SJCRH30 (cell line): ENCODE measurements around the gene NDUFB8. TPM values are rescaled to one million over a fixed set of nuclear protein-coding genes. Genes with fewer than 3 reads are reported as not detected.
A peak's percentile ranks its signal among the peaks of the same experiment; 100 is the strongest.

ENCODE experiments used
- DNase-seq, 2 experiments: peaks; one replicate each; pipeline ENCODE4 v3.0.0-alpha.2; 2015 to 2020
- H3K27ac ChIP-seq: fragments of 250-450 bp; sonication (Bioruptor Pico); 2 replicates; pipeline ENCODE4 v1.5.1; 2020; ENCODE audit warnings: mild to moderate bottlenecking, moderate library complexity
- H3K27me3 ChIP-seq: fragments of 250-450 bp; sonication (Bioruptor Pico); 2 replicates; pipeline ENCODE4 v1.5.1; 2020; ENCODE audit warnings: mild to moderate bottlenecking, moderate library complexity
- H3K36me3 ChIP-seq: fragments of 250-450 bp; sonication (Bioruptor Pico); 2 replicates; pipeline ENCODE4 v1.5.1; 2020; ENCODE audit warnings: mild to moderate bottlenecking, moderate library complexity
- H3K4me1 ChIP-seq: fragments of 250-450 bp; sonication (Bioruptor Pico); 2 replicates; pipeline ENCODE4 v1.5.1; 2020; ENCODE audit warnings: mild to moderate bottlenecking, moderate library complexity
- H3K4me3 ChIP-seq: fragments of 250-450 bp; sonication (Bioruptor Pico); 2 replicates; pipeline ENCODE4 v1.5.1; 2020; ENCODE audit warnings: mild to moderate bottlenecking, moderate library complexity
- H3K9me3 ChIP-seq: fragments of 250-450 bp; sonication (Bioruptor Pico); replicated peaks from 2 replicates; pipeline ENCODE4 v1.5.1; 2020; ENCODE audit warnings: mild to moderate bottlenecking, moderate library complexity
- total RNA-seq: library from RNA; depleted of rRNA; stranded (reverse); fragments of >200 nt; shearing (Covaris generic); gene quantifications from 2 replicates; pipeline ENCODE4 v1.2.3, GENCODE V29; 2014

Gene NDUFB8
- total RNA-seq, 1 experiment from 2014 or later: 293 TPM

GRCh38 chr10:100524206-100524605 is 5.5 kb downstream of the NDUFB8 start:
- DNase-seq: no peak
- peaks cover 8% of the 10 kb centered on the region; the same call in 1 of the 2 replicates for H3K4me1 ChIP-seq
- H3K27ac ChIP-seq: no peak overlapping the region
- H3K36me3 ChIP-seq: peaks cover 31% of the 10 kb centered on the region
- no peaks in the 10 kb centered on the region for H3K27me3 ChIP-seq
- no peak overlapping the region for H3K4me3 ChIP-seq
- no peaks in the 10 kb centered on the region for H3K9me3 ChIP-seq

GRCh38 chr10:100522945-100523344 is 6.7 kb downstream of the NDUFB8 start:
- Histone ChIP-seq H3K27me3 (no peaks in the 10 kb centered on the region), H3K36me3 (peaks cover 31% of the 10 kb centered on the region), H3K4me3 (no peak overlapping the region), H3K27ac (no peak overlapping the region), H3K4me1 (no peaks in the 10 kb centered on the region; the same call in 1 of the 2 replicates), H3K9me3 (no peaks in the 10 kb centered on the region; the same call in 1 of the 2 replicates)
- no peak for DNase-seq

- peaks cover 30% of the 10 kb centered on the region for H3K36me3 ChIP-seq
- no peaks in the 10 kb centered on the region for H3K4me1 ChIP-seq
- no peak for DNase-seq
- no peaks in the 10 kb centered on the region; the same call in 1 of the 2 replicates for H3K9me3 ChIP-seq
- no peak overlapping the region for H3K27ac ChIP-seq
- no peak overlapping the region for H3K4me3 ChIP-seq
- no peaks in the 10 kb centered on the region for H3K27me3 ChIP-seq
Observed at GRCh38 chr10:100522107-100522801, 7.4 kb downstream of the NDUFB8 start.

DNA sequence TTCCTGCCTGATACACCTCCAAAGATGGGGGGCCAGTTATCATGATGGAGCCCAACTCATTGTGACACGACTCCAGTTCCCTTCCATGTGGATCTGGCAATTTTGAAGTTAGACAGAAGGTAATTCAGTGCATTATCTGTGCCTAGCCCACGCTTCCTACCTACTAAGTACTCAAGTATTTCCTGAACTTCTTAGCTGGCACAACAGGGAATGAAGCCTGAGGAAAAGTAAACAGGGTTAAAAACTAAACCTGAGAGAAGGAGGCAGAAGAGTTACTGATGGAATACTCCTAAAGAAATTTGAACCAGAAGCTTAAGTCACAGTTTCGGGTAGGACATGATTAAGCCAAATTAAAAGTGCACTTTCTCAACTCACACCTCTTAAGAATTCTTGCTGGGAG is 8.9 kb downstream of the NDUFB8 start:
- Histone ChIP-seq H3K4me1 (no peaks in the 10 kb centered on the region), H3K4me3 (no peak overlapping the region), H3K27me3 (no peaks in the 10 kb centered on the region), H3K27ac (no peak overlapping the region), H3K9me3 (no peaks in the 10 kb centered on the region; the same call in 1 of the 2 replicates), H3K36me3 (peaks cover 17% of the 10 kb centered on the region)
- no peak for DNase-seq

DNA sequence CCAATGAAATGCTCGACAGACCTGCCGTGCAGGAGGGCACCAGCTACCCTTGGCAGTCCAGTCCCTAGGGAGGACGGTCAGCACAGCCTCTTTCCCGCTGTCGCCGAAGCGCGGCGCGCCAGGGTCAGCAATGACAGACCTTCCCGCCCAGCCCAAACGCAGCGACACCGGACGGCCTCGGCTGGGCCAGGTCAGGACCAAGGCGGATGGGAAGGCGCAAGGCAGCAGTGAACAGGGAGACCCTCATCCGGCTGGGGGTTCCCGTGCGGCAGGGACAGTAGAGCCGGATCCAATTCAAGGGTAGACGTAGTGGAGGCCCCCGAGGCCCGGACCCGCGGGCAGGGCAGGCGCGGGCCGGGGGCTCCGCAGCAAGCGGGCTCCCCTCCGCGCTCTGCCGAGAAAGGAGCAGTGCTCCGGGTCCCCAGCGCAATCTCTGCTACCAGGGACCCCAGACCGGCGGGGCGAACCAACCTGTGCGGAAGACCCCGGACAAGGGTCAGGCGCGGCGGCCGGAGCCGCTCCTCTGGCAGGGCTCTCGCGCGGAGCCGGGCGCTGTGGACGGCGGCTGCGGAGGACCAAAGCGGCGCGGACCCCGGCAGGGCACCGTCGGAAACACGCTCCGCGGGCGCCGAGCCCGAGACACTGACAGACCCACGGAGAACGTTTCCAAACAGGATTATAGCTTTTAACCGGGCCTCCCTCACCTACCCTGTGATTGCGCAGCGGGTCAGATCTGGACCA is 10.2 kb downstream of the NDUFB8 start, which contains the start of gene SEC31B:
SEC31B (minus strand) TSS at position 551 of the 741 bp plus-strand sequence. CDS start 2,909 bp downstream, outside the sequence.
- Histone ChIP-seq H3K27me3 (no peaks in the 10 kb centered on the region), H3K4me3 (no peak within 1 kb of the TSS), H3K9me3 (no peaks in the 10 kb centered on the region; the same call in 1 of the 2 replicates), H3K27ac (no peak within 1 kb of the TSS), H3K4me1 (no peaks in the 10 kb centered on the region), H3K36me3 (peaks cover 10% of the 10 kb centered on the region)
- DNase-seq: no peak

- H3K4me3 ChIP-seq: no peak overlapping the region
- H3K27me3 ChIP-seq: no peaks in the 10 kb centered on the region
- no peak overlapping the region for H3K27ac ChIP-seq
- no peaks in the 10 kb centered on the region; the same call in 1 of the 2 replicates for H3K9me3 ChIP-seq
- DNase-seq: peak; percentile 49 to 79
- H3K4me1 ChIP-seq: no peaks in the 10 kb centered on the region
- peaks cover 7% of the 10 kb centered on the region; the same call in 1 of the 2 replicates for H3K36me3 ChIP-seq
Observed at GRCh38 chr10:100518761-100519241, 10.9 kb downstream of the NDUFB8 start.

- H3K9me3 ChIP-seq: no peaks in the 10 kb centered on the region; the same call in 1 of the 2 replicates
- peak; percentile 36 to 61 for DNase-seq
- no peaks in the 10 kb centered on the region for H3K4me1 ChIP-seq
- H3K36me3 ChIP-seq: no peaks in the 10 kb centered on the region
- H3K4me3 ChIP-seq: no peak overlapping the region
- no peak overlapping the region for H3K27ac ChIP-seq
- H3K27me3 ChIP-seq: no peaks in the 10 kb centered on the region
Observed at GRCh38 chr10:100516847-100517246, 12.8 kb downstream of the NDUFB8 start.

GRCh38 chr10:100515612-100516011 is 14.1 kb downstream of the NDUFB8 start:
- no peak overlapping the region for H3K27ac ChIP-seq
- H3K27me3 ChIP-seq: no peaks in the 10 kb centered on the region
- no peaks in the 10 kb centered on the region; the same call in 1 of the 2 replicates for H3K9me3 ChIP-seq
- DNase-seq: no peak
- no peaks in the 10 kb centered on the region for H3K36me3 ChIP-seq
- no peak overlapping the region for H3K4me3 ChIP-seq
- H3K4me1 ChIP-seq: no peaks in the 10 kb centered on the region

- H3K27ac ChIP-seq: no peak overlapping the region
Observed at GRCh38 chr10:100510533-100511308, 18.9 kb downstream of the NDUFB8 start.

DNA sequence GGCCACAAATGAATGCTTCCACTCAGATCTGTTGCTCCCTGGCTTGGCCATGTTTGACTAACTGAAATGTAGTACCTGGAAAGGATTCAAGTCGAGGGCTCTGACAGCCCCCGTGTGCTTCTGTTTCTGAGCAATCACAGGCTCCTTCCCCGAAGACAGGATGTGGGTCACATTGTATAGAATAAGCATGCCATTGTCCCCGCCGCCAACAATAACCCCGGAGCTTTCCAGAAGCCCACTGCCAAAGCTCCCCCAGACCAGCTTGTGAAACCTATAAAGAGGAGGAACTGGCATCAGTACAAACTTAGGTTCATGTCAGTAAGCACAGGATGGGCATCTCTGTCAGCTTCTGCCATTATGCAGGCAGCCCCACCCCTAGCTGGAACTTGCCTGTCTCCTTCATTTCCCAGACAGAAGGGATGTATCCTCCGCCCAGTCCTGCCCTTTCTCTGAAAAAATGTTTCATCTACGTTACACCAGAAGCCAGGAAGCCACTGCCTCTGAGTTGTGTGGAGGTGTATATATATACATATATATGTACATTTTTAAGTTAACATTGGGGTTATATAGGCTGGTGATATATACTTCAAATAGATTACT is 20.3 kb downstream of the NDUFB8 start:
- Histone ChIP-seq H3K27ac (no peak overlapping the region), H3K4me3 (no peak overlapping the region), H3K9me3 (no peaks in the 10 kb centered on the region), H3K27me3 (no peaks in the 10 kb centered on the region), H3K36me3 (no peaks in the 10 kb centered on the region), H3K4me1 (no peaks in the 10 kb centered on the region)
- no peak for DNase-seq

More at GRCh38 chr10:100510533-100511308, 18.9 kb downstream of the NDUFB8 start:
- no peak for DNase-seq
- Histone ChIP-seq H3K4me3 (no peak overlapping the region), H3K27me3 (no peaks in the 10 kb centered on the region), H3K36me3 (no peaks in the 10 kb centered on the region), H3K4me1 (no peaks in the 10 kb centered on the region), H3K9me3 (no peaks in the 10 kb centered on the region)

DNA sequence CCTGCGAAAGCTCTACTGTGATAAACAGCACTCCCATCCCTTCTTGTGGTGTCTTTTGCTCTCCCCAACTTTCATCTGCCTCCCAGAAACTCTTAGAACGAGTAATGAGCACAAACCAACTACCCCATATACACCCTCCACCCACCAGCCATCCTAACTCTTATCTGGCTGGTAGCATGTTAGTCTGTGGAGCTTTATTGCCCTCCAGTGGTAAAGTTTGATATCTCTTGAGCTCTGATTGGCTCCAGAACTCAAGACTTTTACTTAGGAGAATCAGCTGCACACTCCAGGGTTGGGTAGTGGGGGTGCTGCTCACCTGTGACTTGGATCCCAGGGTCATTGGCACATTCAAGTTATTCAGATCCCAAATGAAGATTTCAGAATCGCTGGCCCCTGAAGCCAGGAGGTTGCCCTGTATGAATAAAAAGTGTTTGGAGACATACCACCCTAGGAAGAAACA is 20.9 kb downstream of the NDUFB8 start:
- H3K4me1 ChIP-seq: no peaks in the 10 kb centered on the region
- no peaks in the 10 kb centered on the region for H3K9me3 ChIP-seq
- no peak overlapping the region for H3K4me3 ChIP-seq
- no peaks in the 10 kb centered on the region for H3K36me3 ChIP-seq
- H3K27me3 ChIP-seq: no peaks in the 10 kb centered on the region
- no peak overlapping the region for H3K27ac ChIP-seq
- DNase-seq: peak; percentile 29 to 78

- Histone ChIP-seq H3K36me3 (no peaks in the 10 kb centered on the region), H3K9me3 (no peaks in the 10 kb centered on the region), H3K27me3 (no peaks in the 10 kb centered on the region), H3K4me3 (no peak overlapping the region), H3K27ac (no peak overlapping the region), H3K4me1 (no peaks in the 10 kb centered on the region)
- DNase-seq: no peak
Observed at GRCh38 chr10:100508266-100508665, 21.4 kb downstream of the NDUFB8 start.

DNA sequence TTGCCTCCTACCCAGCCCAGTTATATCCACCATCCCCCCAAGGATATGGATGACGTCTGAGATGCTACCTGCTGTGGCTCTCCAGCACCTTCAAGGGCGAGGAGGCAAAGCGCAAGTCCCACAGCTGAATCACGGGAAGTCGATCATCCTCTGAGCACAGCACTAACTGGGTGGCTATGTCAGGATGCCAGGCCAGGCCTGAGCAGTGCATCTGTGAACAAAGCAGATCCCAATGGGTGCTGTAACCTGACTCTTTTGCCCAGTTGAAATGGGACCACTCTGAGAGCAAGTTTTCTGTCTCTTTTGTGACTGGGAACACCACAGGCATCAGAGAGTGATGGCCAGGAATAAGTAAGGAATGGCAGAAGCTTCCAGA is 22.3 kb downstream of the NDUFB8 start:
- no peak overlapping the region for H3K4me3 ChIP-seq
- H3K4me1 ChIP-seq: no peaks in the 10 kb centered on the region
- no peak for DNase-seq
- H3K27me3 ChIP-seq: no peaks in the 10 kb centered on the region
- H3K27ac ChIP-seq: no peak overlapping the region
- H3K9me3 ChIP-seq: no peaks in the 10 kb centered on the region
- no peaks in the 10 kb centered on the region for H3K36me3 ChIP-seq
